ENCODE measurements around the gene COX4I1.

Gene COX4I1

DNA sequence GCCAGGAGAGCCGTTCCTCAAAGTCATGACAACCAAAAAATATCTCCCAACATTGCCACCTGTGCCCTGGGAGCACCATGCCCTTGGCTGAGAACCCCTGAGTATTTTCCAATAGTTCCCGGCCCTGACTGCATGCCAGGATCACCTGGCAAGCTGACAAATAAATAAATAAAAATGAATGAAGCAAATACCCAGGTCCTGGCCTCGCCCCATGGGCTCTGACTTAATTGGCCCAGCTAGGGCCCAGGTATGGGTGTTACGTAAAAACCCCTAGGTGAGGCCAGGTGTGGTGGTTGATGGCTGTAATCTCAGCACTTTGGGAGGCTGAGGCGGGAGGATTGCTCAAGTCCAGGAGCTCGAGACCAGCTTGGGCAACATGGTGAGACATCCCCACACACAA is 45.9 kb upstream of the COX4I1 start:
- no peak overlapping the region for H3K4me3 ChIP-seq (ENCODE audit: low read length)
- no peak for TF ChIP-seq EZH2phosphoT487 (IDR thresholded peaks at IDR 0.05; ENCODE audit: low read depth)
- TF ChIP-seq, protein P1, sequence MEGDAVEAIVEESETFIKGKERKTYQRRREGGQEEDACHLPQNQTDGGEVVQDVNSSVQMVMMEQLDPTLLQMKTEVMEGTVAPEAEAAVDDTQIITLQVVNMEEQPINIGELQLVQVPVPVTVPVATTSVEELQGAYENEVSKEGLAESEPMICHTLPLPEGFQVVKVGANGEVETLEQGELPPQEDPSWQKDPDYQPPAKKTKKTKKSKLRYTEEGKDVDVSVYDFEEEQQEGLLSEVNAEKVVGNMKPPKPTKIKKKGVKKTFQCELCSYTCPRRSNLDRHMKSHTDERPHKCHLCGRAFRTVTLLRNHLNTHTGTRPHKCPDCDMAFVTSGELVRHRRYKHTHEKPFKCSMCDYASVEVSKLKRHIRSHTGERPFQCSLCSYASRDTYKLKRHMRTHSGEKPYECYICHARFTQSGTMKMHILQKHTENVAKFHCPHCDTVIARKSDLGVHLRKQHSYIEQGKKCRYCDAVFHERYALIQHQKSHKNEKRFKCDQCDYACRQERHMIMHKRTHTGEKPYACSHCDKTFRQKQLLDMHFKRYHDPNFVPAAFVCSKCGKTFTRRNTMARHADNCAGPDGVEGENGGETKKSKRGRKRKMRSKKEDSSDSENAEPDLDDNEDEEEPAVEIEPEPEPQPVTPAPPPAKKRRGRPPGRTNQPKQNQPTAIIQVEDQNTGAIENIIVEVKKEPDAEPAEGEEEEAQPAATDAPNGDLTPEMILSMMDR (IDR thresholded peaks at IDR 0.05; ENCODE audit: low read depth, low read length), result no peak
- H3K9me3 ChIP-seq (ENCODE audit: insufficient read depth, low read length), result no peaks in the 10 kb centered on the region
- peaks cover 58% of the 10 kb centered on the region for H3K4me1 ChIP-seq (ENCODE audit: low read length)
- H3K79me2 ChIP-seq (ENCODE audit: low read length), result no peaks in the 10 kb centered on the region
- H3K9ac ChIP-seq (ENCODE audit: low read length), result no peak overlapping the region
- no peak overlapping the region for H3K27ac ChIP-seq (ENCODE audit: low read length)
- 0 out of 2 replicates have a peak, but pooled peaks cover 9% of the 10 kb centered on the region for H4K20me1 ChIP-seq (ENCODE audit: insufficient read depth, low read length)
- no peaks in the 10 kb centered on the region for H3K36me3 ChIP-seq (replicated peaks; ENCODE audit: low read depth, low read length)
- no peak overlapping the region; the same call in 1 of the 2 replicates for H3K4me2 ChIP-seq (ENCODE audit: low read length)
- H3K27me3 ChIP-seq (ENCODE audit: low read depth, low read length), result peaks cover 80% of the 10 kb centered on the region
- H2AFZ ChIP-seq (ENCODE audit: low read depth, low read length), result no peak overlapping the region

DNA sequence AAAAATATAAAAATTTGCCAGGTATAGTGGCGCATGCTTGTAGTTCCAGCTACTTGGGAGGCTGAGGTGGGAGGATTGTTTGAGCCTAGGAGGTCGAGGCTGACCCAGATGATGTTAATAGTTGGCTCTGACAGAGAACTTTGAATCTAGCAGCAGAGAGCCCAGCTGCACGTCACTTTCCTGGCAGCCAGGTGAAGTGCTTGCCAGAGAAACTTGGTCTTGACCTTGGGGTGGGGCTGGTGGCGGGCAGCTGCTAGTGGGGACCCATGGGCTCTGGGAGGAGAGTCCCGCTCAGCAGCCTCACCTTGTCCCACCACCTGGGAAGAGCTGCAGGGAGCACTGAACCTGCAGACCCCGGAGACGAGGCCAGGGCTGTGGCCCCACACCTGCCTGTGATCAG is 45.5 kb upstream of the COX4I1 start:
- H3K9ac ChIP-seq (ENCODE audit: low read length), result no peak overlapping the region
- H3K4me3 ChIP-seq (ENCODE audit: low read length), result no peak overlapping the region
- H3K9me3 ChIP-seq (ENCODE audit: insufficient read depth, low read length), result no peaks in the 10 kb centered on the region
- H3K79me2 ChIP-seq (ENCODE audit: low read length), result no peaks in the 10 kb centered on the region
- H3K27ac ChIP-seq (ENCODE audit: low read length), result no peak overlapping the region
- H4K20me1 ChIP-seq (ENCODE audit: insufficient read depth, low read length), result peaks cover 11% of the 10 kb centered on the region; the same call in 1 of the 2 replicates
- H3K36me3 ChIP-seq (replicated peaks; ENCODE audit: low read depth, low read length), result no peaks in the 10 kb centered on the region
- peaks cover 84% of the 10 kb centered on the region for H3K27me3 ChIP-seq (ENCODE audit: low read depth, low read length)
- no peak overlapping the region for H2AFZ ChIP-seq (ENCODE audit: low read depth, low read length)
- peaks cover 62% of the 10 kb centered on the region for H3K4me1 ChIP-seq (ENCODE audit: low read length)
- TF ChIP-seq EZH2phosphoT487 (IDR thresholded peaks at IDR 0.05; ENCODE audit: low read depth), result no peak
- TF ChIP-seq, protein P1 (IDR thresholded peaks at IDR 0.05; ENCODE audit: low read depth, low read length), result no peak
- H3K4me2 ChIP-seq (ENCODE audit: low read length), result peak overlapping the region; percentile 73

DNA sequence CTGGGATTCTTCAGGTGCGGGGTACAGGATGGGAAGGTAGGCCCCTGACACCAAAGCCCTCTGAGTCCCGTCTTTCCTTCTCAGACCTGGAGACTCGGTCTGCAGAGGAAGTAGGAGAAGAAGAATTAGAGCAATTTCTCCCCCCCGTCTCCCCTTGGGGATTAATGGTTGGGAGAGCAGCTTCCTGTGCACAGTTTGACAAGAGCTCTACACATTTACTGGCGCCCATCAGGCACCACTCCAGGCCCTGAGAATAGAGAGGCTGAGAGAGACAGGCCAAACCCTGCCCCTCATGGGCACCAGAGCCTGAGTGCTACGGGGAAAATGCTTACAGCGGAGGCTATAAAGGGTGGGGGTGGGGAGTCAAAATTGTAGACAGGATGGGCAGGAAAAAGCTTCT is 45.1 kb upstream of the COX4I1 start:
- Histone ChIP-seq H4K20me1 (ENCODE audit: insufficient read depth, low read length) (peaks cover 11% of the 10 kb centered on the region; the same call in 1 of the 2 replicates), H3K79me2 (ENCODE audit: low read length) (no peaks in the 10 kb centered on the region), H3K27me3 (ENCODE audit: low read depth, low read length) (peaks cover 88% of the 10 kb centered on the region), H3K4me2 (ENCODE audit: low read length) (peak overlapping the region; percentile 73), H3K27ac (ENCODE audit: low read length) (no peak overlapping the region), H3K9ac (ENCODE audit: low read length) (no peak overlapping the region), H3K9me3 (ENCODE audit: insufficient read depth, low read length) (no peaks in the 10 kb centered on the region), H3K4me3 (ENCODE audit: low read length) (peak overlapping the region; percentile 51), H3K4me1 (ENCODE audit: low read length) (peaks cover 66% of the 10 kb centered on the region), H3K36me3 (replicated peaks; ENCODE audit: low read depth, low read length) (no peaks in the 10 kb centered on the region), H2AFZ (ENCODE audit: low read depth, low read length) (no peak overlapping the region)
- TF ChIP-seq EZH2phosphoT487 (IDR thresholded peaks at IDR 0.05; ENCODE audit: low read depth), result no peak

DNA sequence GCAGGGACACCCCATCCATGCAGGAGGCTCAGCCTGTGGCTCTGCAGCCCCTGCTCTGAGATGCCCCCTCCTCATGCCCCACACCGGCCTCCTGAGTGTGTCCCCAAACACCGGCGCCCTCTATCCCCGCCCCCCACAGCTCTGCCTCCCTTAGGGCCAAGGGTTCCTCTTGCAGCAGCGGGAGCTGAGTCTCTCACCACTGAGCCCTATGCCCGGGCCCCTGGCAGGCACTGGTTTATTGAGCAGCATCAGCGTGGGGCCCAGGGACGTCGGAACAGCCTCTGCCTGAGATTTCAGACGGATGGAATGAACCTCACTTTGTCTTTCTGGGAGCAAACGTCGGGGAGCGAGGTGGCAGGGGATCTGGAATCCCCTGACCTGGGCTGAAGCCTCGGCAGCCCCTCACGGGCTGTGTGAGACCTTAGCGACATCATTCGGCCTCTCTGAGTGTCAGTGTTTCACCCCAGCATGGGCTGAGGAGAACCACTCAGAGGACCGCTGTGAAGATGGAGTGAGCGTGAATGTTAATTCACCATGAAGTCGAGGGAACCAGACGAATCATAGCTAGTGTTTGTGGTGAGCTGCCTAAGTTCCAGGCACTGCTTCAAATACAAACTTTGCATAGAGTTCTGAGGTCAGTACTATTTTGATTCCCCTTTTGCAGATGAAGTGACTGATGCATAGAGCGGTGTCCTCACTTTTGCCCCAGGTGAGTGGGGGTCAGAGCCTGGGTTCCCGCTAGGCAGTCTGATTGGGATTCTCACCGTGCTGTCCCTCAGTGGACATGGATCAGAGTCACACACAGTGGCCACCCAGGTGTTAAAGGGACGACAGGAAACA is 43.3 kb upstream of the COX4I1 start:
- Histone ChIP-seq H3K4me3 (ENCODE audit: low read length) (peak overlapping the region; percentile 72), H3K4me1 (ENCODE audit: low read length) (peaks cover 69% of the 10 kb centered on the region), H3K36me3 (replicated peaks; ENCODE audit: low read depth, low read length) (no peaks in the 10 kb centered on the region), H3K9ac (ENCODE audit: low read length) (peak overlapping the region; percentile 46), H2AFZ (ENCODE audit: low read depth, low read length) (0 out of 2 replicates have a peak overlapping the region, but pooled peaks have one; percentile 7), H3K4me2 (ENCODE audit: low read length) (peak overlapping the region; percentile 98), H3K79me2 (ENCODE audit: low read length) (no peaks in the 10 kb centered on the region), H3K27me3 (ENCODE audit: low read depth, low read length) (peaks cover 95% of the 10 kb centered on the region), H3K27ac (ENCODE audit: low read length) (peak overlapping the region; percentile 25; the same call in 1 of the 2 replicates), H3K9me3 (ENCODE audit: insufficient read depth, low read length) (no peaks in the 10 kb centered on the region), H4K20me1 (ENCODE audit: insufficient read depth, low read length) (peaks cover 11% of the 10 kb centered on the region; the same call in 1 of the 2 replicates)
- TF ChIP-seq, protein P1 (IDR thresholded peaks at IDR 0.05; ENCODE audit: low read depth, low read length), result no peak
- TF ChIP-seq EZH2phosphoT487 (IDR thresholded peaks at IDR 0.05; ENCODE audit: low read depth), result no peak
